GM21515 (cell line): ENCODE results near the gene AQP6.
A peak's percentile ranks its signal among the peaks of the same experiment; 100 is the strongest.

ENCODE experiments used
- ATAC-seq: cut with Tn5 transposase; IDR thresholded peaks from one replicate; pipeline ENCODE4 v1.9.1; 2021; ENCODE audit not compliant: unreplicated experiment

AQP6 gene

GRCh38 chr12:49955899-49956662 is 16.7 kb upstream of the AQP6 start:
- ATAC-seq: no peak

- ATAC-seq: no peak
Observed at GRCh38 chr12:49956663-49957569, 15.8 kb upstream of the AQP6 start.

DNA sequence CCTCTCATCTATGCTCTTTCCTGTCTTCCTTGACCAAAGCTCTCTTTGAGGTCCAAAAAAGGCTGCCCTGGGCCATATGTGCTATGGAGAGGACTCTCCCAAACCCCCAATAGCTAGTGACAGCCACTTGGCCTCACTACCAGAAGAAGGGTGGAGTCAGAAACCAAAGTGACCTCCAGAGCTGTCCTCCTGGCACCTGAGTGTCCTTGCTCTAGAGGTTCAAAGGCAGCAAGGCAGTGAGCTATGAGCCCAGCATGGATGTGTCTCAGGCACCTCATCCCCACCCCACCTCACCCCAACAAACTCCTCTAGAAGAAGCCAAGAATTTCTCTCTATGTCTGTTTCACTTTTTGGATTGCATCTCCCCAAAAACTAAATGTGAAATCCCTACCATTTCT is 15.2 kb upstream of the AQP6 start:
- no peak for ATAC-seq

- ATAC-seq: no peak
Observed at GRCh38 chr12:49959685-49960473, 12.9 kb upstream of the AQP6 start.

DNA sequence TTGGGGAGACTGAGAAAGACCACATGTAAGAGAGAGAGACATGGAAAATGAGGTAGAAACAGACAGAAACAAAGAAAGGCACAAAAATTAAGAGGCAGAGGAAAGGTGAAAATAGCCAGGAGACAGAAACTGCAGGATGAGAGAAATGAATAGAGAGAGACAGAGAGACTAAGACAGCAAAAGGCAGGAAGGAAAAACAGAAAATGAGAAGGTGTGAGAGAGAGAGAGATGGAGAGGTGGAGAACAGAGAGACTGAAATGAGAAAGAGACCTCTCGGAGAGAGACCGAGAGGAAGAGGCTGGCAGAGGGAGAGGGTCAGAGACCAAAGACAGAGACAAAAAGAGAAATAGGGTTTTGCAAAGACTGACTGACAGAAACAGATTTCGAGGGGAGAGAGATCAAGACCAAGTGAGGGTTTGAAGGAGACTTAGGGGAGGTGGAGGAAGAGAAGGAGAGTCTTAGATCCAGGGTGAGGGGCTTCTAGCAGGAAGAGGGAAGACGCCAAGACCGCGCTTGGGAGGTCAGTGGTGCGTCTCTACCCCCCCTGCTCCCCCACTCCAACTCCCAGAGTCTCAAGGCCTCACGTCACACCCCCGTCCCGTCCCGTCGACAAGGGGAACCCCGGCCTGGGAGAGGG is 12.2 kb upstream of the AQP6 start:
- no peak for ATAC-seq

GRCh38 chr12:49961111-49961922 is 11.4 kb upstream of the AQP6 start, which contains the start of gene AQP5:
Gene AQP5 (plus strand): TSS chr12:49961872. CDS start chr12:49962018, 146 bp downstream.
- ATAC-seq: no peak

DNA sequence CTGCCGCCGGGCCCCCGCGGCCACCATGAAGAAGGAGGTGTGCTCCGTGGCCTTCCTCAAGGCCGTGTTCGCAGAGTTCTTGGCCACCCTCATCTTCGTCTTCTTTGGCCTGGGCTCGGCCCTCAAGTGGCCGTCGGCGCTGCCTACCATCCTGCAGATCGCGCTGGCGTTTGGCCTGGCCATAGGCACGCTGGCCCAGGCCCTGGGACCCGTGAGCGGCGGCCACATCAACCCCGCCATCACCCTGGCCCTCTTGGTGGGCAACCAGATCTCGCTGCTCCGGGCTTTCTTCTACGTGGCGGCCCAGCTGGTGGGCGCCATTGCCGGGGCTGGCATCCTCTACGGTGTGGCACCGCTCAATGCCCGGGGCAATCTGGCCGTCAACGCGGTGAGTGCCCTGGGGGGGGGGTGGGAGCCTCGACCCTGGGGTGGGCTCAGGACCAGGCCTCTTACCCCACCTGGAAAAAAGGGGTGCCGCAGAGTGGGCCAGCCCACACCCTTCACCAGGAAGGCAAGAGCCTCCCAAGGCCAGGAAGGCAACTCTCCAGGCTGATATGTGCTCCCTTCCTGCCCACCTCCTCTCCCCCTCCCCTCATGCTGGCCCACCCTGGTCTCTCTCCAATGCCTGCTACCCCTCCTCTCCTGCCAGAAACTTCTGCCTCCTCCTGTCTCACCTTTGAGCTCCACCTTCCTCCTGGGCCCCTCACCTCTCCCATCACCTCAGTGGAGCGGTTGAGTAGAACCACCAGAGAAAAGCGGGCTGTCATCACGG is 10.6 kb upstream of the AQP6 start:
- ATAC-seq: no peak

DNA sequence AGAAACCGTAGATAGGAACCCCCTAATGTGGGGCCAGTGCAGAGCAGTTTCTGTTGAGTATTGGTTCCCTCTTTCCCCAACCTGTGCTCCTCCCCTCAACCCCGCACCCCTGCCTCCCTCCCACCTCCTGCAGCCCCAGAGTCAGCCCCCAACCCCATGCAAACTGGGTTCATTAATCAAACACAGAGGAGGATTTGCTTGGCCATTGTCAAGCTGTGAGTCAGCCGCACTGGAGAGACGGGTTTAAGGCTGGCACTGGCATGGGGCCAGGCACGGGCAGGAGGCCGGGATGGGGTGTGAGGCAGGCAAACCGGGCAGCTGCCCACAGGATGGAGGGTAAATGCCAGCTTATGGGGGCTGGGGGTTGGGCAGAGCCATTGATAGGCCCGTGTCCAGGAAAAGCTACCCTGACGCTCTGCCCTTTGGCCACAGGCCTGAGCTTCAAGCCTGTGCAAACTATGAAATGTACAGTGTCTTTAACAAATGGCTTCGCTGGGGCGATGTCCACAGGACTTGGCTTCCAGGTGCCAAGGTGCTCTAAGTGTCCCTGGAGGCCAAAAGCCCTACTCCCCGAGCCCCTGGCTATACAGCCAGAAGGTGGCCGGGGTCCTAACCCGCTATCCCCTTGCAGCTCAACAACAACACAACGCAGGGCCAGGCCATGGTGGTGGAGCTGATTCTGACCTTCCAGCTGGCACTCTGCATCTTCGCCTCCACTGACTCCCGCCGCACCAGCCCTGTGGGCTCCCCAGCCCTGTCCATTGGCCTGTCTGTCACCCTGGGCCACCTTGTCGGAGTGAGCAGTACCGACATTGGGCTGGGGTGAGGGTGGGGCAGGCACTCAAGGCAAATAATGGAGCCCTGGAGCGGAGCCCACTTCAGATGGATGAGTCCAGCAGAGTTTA is 9.6 kb upstream of the AQP6 start:
- no peak for ATAC-seq

DNA sequence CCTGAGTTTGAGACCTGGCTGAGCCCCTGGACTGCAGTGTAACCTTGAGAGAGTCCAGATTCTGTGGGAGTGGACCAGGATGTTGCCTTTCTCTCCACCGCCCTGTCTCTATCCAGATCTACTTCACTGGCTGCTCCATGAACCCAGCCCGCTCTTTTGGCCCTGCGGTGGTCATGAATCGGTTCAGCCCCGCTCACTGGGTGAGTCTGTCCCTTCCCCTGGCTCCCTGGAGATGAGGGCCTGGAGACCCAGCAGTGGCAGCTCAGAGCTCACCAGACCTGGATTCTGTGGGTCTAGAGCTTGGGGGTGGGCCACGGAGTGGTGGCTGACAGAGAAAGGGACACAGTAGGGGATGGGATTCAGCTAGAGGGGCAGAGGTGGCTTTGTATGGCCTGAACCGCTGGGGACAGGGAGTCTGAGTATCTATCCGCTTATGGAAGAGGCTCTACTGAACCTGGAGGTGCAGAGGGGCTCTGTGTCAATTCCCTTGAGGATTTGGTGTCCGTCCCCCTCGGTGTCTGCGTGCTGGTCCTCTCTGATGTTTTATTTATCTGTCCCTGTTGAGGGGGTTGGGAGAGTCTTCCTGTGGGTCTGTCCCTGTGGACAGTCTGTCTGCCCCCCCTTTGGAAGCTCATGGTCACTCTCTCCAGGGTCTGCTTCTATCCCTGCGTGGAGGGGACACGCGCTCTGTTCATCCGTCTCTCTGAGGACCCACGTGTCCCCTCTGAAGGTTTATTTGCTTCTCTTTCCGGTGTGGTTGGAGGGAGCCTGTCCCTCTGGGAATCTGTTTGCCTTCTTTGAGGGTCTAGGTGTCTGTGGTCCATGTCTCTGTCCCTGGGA is 8.6 kb upstream of the AQP6 start:
- ATAC-seq: no peak

DNA sequence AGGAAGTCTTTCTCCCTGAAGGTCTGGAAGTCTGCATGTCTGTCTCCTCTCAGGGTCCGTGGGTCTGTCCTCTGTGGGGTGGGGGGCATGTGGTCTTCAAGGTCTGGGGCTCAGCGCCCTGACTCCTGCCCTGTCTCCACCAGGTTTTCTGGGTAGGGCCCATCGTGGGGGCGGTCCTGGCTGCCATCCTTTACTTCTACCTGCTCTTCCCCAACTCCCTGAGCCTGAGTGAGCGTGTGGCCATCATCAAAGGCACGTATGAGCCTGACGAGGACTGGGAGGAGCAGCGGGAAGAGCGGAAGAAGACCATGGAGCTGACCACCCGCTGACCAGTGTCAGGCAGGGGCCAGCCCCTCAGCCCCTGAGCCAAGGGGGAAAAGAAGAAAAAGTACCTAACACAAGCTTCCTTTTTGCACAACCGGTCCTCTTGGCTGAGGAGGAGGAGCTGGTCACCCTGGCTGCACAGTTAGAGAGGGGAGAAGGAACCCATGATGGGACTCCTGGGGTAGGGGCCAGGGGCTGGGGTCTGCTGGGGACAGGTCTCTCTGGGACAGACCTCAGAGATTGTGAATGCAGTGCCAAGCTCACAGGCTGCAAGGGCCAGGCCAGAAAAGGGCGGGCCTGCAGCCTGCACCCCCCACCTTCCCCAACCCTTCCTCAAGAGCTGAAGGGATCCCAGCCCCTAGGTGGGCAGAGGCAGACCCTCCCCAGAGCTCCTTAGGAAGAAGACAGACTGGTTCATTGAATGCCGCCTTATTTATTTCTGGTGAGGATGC is 7.7 kb upstream of the AQP6 start:
- no peak for ATAC-seq

- ATAC-seq: no peak
Observed at GRCh38 chr12:49965836-49966235, 6.9 kb upstream of the AQP6 start.

DNA sequence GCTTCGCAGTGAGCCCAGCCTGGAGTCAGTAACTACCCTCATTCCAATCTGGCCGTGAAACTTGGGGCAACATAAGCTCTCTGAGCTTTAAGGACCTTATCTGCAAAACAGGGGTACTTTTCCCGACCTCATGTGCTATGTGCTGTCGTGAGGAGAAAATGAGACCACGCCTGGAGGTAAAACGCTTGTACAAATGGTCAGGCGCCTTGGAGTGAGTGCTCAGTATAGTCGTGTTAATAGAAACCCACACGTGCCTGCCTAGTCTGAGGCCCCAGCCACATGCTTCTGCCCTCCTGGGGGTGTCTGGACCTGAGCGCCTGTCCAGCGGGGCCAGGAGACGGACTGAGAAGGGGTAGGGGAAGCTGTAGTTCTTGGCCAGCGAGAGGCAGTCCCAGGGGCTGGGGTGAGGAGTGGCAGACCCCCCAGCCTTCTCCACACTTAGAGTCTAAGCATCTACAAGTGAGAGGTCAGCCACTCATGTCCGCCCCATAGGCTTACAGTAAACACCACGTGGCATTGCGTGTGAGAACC is 6.2 kb upstream of the AQP6 start:
- ATAC-seq: no peak

DNA sequence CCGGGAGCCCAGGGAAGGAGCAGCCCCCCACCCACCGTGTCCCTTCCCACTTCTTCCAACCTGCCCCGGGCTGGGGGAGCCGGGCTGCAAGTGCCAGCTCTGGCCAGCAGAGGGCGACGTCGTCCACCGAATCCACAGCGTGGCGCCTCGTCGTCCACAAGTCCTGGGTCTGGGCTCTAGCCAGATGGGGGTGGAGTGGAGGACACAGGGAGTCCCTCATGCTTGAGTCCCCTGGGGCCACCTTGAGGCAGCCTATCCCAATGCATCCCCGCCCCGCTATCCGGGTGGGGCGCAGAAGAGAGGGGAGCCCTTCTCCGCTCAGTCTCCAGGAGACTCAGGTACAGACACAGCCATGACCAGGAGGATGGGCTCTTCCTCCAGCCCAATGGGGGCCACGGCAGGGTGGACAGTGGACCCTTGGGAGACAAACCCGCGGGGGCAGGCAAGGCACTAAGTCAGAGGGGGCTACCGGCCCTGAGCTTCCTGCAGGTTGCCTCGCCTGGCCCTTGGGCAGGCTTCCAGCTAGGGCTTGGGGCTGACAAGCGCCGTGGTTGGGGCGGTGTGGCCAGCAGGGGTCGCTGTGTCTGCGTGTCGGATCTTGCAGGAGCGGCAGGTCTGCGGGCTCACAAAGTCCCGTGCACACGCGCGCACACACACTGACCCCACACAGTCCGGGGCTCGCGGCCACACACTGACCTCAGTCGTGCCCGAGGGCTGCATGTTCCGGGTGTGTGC is 5.5 kb upstream of the AQP6 start:
- peak; percentile 71 for ATAC-seq

DNA sequence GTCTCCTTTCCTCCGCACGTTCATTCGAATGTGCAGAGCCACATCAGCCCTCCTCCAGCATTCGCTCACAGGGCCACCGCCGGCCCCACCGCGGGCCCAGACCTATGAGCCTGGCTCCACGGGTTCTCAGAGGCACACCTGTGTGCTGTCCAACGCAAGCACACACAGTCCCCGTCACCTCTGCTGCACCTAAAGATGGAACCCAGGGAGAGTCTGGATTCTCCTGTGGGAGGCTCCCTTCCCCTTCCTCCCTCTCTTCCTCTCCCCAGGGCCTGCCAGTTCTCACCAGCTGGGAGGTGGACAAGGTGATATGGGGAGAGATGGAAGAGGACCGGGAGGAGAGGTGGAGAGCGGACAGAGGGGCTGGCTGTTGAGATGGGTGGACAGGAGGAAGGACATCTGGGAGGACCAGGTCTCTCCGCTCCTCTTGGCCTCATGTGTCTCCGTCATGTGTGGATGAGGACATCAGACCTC is 4.9 kb upstream of the AQP6 start:
- no peak for ATAC-seq

GRCh38 chr12:49968471-49968870 is 4.3 kb upstream of the AQP6 start:
- ATAC-seq: no peak
